ENCODE data around the gene QTRT2. TPM values are rescaled to one million over a fixed set of nuclear protein-coding genes. Genes with fewer than 3 reads are reported as not detected.

QTRT2 gene
- total RNA-seq, 1 donor, result 22.9 TPM

GRCh38 chr3:114128826-114129225 lies 72.3 kb downstream of the QTRT2 start:
- TF ChIP-seq CTCF (IDR thresholded peaks at IDR 0.05; ENCODE audit: insufficient read depth, low read depth, low read length), result no peak
- no peak overlapping the region for H3K4me3 ChIP-seq (ENCODE audit: low read depth, low read length)
- no peak for DNase-seq (ENCODE audit: low read depth)

- no peak for DNase-seq (ENCODE audit: low read depth)
- TF ChIP-seq CTCF (IDR thresholded peaks at IDR 0.05; ENCODE audit: insufficient read depth, low read depth, low read length), result no peak
- H3K4me3 ChIP-seq (ENCODE audit: low read depth, low read length), result no peak overlapping the region
Observed at GRCh38 chr3:114132500-114132899, 76.0 kb downstream of the QTRT2 start.

- no peak for TF ChIP-seq CTCF (IDR thresholded peaks at IDR 0.05; ENCODE audit: insufficient read depth, low read depth, low read length)
- DNase-seq (ENCODE audit: low read depth), result no peak
- H3K4me3 ChIP-seq (ENCODE audit: low read depth, low read length), result no peak overlapping the region
Observed at GRCh38 chr3:114133947-114134346, 77.4 kb downstream of the QTRT2 start.

Other genes starting within 250 kb of the QTRT2 start
- gene GRAMD1C, start 217.9 kb upstream of the QTRT2 start, total RNA-seq, result 2.2 and 2.3 TPM in 2 replicates
- gene ZDHHC23, start 108.7 kb upstream of the QTRT2 start, total RNA-seq, result 0.32 and 0.43 TPM in 2 replicates
- 1.7 and 1.9 TPM in 2 replicates for gene CCDC191, start 211 bp upstream of the QTRT2 start, total RNA-seq
- gene DRD3, start 122.3 kb downstream of the QTRT2 start, total RNA-seq, result not detected in 2 replicates
- under 0.01 TPM in 1 of 2 replicates, not detected in the other for gene ZNF80, start 180.8 kb downstream of the QTRT2 start, total RNA-seq
- under 0.01 TPM in 1 of 2 replicates, not detected in the other for gene TIGIT, start 237.3 kb downstream of the QTRT2 start, total RNA-seq

Data from fibroblast of villous mesenchyme (primary cell).